NCI-H460 (cell line): ENCODE data around the gene COL4A1. TPM values are rescaled to one million over a fixed set of nuclear protein-coding genes. Genes with fewer than 3 reads are reported as not detected.

Experiments
- DNase-seq: peaks from one replicate; pipeline ENCODE4 v3.0.0-alpha.2; 2016; ENCODE audit warnings: low read depth; ENCODE audit errors: extremely low read depth
- total RNA-seq: library from RNA; depleted of rRNA; stranded (reverse); fragments of >200 nt; shearing (Covaris generic); gene quantifications from 2 replicates; pipeline ENCODE4 v1.2.3, GENCODE V29; 2014

The COL4A1 gene
- total RNA-seq, 1 experiment from 2014 or later, result 7.3 TPM

DNA sequence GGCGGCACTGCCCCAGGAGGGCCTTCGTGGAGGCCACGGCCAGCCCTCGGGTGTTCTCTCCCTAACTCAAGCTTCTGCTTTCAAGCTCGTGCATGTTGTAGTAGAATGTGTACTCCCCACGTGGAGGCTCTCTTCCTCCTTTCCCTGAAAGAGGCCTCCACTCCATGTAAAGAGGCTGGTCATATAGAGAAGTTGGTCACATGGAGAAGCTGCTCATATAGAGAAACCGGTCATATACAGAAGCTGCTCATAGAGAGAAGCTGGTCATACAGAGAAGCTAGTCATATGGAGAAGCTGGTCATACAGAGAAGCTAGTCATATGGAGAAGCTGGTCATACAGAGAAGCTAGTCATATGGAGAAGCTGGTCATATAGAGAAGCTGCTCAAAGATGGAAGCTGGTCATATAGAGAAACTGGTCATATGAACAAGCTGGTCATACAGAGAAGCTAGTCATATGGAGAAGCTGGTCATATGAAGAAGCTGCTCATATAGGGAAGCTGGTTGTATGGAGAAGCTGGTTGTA, 152.5 kb downstream of the COL4A1 start:
- DNase-seq, result no peak

DNA sequence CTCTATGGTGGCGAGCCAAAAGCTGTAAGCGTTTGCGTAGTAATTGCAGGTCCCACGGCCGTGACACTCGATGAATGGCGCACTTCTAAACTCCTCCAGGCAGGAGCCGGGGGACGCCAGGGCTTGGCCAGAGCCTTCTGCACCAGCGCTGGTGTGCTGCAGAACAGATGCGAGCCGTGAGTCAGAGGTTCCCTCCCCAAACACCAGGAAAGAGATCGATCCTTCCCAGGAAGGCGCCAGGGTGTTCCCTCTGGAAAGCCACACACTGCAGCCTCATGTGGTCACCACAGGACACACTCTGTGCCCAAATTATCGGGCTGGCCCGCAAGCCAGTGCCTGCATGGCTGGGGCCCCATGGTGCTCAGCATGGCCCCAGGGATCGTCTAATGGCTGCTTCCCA, 154.6 kb downstream of the COL4A1 start:
- no peak for DNase-seq

DNA sequence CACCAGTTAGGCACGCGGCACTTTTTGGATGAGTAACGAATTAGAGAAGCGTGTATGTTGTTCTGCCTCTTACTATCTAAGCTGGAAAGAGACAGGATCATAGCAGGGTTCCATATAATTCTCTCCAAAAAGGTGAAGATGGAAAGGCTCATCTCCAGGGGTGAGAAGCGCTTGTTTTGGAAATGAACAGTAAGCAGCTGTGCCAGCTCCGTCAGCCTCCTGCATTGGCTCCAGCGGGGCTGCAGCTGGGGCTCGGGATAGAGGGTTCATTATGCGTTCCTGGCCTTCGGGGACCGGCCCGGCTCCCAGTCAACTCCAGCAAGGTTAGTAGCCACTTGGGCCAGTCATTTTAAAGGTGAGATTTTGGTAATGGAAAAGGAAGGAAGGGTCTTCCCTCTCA, 155.5 kb downstream of the COL4A1 start:
- DNase-seq, result no peak

DNA sequence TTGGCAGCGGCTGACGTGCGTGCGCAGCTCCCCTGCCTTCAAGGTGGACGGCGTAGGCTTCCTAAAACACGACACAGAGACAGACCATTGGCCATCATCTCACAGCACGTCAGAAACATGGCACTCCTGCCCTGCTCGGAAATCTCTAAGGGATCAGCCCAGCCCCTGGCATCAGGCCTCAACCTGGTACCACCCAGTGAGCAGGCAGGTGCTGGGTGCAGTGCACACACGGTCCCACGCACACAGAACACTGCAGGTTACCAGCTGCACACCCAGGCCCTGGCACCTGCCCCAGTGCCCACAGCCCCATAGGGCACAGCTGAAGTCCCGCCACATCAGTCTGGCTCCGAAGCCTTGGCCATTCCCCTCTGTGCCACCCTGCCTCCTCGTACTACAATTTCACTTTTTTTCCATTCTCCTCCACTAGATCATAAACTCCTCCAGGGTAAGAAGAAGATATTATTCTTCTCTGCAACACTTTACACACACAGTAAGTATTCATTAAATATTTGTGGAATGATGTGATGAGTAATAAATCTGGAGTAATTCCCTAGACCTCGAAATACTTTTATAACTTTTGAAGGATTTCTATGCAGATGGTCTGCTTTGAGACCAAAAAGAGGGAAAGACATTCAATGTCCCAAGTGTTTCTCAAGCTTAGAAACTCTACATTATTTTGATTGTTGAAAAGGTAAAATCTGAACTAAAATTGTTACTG, 156.4 kb downstream of the COL4A1 start:
- DNase-seq, result no peak

DNA sequence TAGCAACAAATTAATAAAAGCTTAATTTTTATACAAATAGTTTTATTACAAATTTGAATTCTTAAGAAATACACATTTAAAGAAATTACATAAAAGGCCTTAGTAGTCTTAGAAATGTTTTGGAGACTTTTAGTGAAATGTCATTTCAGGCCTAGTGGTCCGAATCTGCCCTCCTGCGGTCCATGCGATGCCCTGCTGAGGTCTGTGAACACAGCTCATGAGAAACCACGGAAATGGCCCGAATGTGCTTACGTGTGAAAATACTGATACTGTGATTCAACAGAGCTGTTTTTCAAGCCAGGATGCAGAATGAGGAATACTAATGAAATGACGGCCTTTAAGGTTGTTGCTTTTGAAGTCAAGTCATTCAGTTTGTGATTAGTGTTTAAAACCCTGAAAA, 157.9 kb downstream of the COL4A1 start:
- DNase-seq, result no peak

DNA sequence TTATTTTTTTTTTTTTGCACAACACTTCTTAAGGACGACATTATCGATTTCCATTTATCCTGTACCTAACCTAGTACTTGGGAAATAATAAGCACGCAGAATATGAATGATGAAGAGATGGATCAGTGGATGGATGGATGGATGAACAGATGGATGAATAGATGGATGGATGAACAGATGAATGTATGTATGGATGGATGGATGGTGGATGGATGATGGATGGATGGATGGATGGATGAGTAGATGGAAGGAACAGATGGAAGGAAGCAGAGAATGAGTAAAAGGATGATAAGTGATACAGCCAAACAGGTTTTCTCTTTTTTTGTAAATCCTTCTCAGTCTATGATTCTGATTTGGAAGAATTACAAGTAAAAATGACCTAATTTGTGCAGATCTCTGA, 166.9 kb downstream of the COL4A1 start:
- no peak for DNase-seq

DNA sequence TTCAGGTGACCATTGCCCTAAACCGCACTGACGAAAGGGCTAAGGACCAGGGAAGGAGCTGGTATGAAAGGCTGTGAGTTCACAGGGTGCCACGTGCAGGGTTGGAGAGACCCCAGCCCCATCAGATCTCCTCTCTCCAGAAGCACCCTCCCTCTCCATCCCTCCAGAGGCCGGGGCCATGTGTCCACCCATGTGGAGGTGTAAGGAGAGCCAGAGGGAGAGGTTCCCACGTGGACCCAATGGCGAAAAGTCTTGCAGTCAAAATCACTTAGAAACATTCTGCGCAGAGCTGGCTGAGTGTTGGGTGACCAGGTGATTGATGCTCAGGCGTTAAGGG, 168.3 kb downstream of the COL4A1 start:
- no peak for DNase-seq

DNA sequence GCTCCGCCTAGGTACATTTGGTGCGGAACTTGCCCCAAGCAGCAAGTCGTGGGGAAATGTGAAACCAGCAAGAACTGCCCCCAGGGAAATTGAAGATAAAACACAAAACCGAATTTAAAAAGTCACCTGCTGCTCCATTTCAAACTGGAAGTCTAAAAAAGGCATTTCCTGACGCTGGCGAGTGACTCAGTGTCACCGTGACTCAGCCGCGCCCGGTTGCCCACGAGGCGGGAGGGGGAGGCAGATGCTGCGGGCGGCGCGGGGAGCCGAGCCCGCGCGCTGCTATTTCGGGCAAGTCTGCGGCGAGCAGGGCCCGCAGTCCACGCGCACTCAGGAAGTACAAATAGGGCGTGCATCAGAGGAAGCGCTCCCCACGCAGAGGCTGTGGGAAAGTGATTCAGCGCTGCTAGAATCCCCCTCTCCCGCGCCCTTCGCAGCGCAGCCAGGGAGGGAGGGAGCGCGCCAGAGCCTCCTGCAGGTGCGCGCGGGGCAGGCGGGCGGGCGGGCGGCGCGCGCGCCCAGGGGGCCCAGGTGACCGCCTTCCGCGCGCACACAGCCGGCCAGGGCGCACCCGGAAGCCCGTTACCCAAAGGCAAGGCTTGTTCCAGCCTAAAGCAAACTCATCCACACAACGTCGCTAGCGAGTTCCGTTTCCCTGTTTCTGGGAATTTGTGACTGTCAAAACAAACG, 168.8 kb downstream of the COL4A1 start:
- peak; percentile 40 for DNase-seq

DNA sequence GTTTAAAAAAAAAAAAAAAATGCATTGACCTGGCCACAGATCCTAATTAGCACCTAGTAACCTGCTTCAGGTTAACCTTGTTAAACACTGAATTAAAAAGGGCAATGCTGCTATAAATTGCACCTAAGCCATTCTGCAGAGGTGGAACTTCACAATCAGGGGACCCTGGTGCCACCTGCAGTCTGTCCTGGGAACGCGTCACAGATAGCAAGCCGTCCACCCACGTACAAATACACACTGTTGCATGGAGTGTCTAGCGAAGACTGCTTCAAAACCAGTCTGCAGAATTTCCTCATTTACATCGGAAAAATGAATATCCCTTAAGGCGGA, 169.3 kb downstream of the COL4A1 start:
- no peak for DNase-seq

DNA sequence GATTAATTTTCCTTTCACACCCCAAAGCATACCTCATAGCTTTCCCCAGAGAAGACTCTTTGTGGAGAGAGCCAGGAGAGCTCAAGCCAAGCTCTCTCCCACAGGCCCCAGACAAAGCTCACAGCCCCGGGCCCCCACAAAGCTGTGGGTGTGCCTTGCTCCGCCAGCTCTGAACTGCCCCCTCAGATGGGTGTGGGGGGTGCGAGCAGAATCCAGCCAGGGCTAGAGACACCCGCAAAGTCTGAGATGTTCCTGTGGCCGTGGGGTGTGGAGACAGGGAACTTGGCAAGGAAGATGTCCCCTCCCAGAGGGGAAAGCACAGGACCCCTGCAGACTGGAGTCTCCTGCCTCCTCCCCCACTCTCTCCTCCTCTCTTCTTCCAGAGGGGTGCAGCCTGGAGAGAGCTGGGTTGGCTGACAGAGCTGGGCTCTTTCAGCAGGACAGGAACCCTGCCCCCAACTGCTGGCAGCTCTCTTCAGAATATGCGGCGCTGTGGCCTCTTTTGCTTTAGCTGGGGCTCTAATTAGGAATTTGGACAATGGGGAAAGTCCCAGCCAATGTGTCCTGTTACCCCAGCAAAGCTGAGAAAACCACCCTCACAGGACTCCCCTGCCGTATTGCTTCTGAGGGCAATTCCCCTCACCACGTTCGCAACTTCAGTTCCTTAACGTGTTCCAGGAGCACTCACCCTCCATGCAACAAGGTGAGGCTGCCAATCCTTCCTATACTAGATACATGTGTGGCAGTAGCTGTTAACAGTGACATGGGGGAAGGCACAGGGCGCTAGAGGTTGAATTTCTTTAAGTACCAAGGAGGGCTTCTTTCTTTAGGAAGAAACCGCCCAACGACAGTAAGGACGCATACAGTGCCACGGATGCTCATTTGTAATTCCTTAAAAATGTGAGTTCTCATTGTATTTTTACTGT, 170.0 kb downstream of the COL4A1 start:
- no peak for DNase-seq

DNA sequence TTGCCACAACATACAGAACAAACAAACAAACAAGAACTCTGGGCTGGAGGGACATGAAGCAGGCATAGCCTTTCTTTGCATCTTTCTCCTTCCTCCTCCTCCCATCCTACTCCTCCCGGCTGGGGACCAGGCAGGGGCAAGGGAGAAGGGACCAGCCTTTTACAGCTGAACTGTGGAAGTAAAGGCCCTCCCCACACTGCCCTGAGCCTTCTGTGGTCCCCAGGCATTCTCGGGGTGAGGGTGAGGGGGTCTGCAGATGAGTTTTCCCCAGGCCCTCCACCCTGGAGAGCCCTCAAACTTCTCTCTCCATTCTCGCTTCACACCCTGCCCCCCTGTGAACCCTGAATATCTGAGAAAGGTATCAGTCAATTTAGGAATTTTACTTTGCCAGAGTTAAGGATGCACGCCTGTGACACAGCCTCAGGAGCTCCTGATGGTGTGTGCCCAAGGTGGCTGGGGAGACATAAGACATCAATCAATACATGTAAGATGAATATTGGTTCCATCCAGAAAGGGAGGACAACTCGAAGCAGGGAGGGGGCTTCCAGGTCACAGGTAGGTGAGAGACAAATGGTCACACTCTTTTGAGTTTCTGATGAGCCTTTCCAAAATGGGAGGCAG, 170.9 kb downstream of the COL4A1 start:
- DNase-seq, result no peak

DNA sequence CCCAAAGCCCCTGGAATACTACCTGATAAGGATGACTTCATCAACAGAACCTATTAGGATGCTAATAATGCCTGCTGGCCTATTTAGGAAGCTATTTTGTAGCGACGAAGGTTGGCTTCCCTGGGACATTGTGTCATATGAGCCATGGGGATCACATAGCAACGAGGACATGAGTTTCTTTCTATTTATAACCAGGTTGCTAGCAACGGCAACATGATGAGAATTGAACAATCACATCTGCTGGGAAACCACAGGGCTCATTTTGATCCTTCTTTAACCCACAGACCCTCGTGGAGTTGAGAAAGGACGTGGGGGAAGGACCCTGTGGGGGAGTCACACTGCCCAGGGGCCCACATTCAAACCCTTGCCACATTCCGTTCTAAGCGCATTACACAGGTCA, 172.2 kb downstream of the COL4A1 start:
- DNase-seq, result no peak

DNA sequence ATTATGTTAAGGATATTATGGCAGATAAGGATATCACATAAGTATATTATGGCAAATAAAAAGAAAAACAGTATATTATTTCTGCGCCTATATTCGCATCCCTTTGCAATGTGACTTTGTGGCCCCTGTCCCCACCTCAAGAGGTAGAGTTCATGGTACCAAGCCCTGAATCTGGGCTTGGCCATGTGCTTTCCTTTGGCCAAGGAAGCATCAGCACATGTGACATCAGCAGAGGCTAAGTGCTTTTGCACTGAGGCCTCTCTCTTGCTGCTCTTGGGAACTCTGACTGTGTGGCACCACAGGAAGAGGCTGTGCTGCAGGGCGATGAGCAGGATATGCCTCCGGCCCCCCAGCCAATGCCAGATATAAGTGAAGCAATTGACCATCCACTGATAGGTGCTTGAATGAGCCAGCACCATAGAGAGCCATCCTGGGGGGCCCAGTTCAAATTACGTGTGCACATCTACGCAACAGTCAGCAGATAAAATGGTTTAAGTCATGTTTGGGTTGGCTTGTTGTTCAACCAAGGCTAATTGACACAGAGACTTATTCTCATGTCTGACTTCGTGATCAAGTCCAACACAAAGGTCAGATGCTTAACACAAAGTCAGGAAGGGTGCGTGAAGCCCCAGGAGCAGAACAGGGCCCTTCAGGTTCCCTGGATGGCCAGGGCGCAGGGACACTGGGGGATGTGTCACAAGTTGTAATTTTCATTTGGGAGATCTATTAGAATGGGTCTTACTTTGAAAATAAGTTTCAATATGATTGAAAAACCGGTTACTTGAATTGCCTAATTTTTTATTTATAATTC, 173.3 kb downstream of the COL4A1 start:
- DNase-seq, result no peak

DNA sequence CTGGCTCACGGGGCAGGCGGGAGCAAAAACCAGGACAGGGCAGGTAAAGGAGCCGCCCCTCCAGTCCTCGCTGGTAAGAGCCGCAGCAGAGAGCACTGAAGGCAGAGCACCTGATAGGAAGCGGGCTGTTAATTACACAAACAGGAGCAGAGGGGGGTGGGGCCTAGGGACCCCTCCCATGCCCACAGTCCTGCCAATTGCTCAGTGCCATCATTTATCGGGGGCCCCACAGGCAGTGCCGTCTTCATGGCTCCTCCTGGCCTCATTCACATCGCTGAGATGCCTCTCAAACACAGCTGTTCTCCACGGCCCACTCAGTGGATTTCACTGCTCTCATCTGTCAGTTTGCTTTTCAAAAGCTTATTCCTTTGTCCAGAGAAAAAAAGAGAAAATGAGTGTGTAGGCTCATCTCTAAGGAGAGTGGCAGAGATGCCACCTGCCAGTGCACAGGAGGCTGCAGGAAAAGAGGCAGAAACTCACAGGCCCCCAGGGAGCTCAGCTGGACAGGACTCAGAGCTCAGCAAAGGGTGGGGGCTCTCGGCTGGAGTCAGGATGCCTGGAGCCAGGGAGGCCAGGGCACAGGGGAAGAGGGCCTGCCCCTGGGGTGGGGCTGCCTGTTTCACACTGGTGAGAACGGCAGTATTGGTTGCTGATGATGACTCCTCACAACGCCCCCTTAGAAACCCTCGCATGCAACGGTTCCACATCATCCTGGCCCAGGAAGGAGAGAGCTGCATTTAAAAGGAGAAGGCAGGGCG, 174.6 kb downstream of the COL4A1 start:
- no peak for DNase-seq

DNA sequence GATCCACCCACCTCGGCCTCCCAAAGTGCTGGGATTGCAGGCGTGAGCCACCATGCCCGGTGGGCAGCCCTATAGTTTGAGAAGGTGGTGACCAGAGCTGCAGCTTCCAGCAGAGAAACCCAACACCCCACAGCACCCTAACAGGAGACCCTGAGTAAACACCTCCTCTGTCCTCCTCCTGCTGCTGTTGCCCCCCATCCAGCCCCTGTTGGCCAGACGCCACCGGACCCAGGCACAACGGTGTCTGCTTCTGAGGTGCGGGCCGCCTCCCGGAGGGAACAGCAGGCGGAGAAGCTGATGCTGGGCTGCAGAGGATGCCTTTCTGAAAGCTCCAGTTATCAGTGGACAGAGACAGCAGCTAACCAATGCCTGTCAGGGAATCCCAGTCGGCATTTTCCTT, 175.5 kb downstream of the COL4A1 start:
- no peak for DNase-seq

DNA sequence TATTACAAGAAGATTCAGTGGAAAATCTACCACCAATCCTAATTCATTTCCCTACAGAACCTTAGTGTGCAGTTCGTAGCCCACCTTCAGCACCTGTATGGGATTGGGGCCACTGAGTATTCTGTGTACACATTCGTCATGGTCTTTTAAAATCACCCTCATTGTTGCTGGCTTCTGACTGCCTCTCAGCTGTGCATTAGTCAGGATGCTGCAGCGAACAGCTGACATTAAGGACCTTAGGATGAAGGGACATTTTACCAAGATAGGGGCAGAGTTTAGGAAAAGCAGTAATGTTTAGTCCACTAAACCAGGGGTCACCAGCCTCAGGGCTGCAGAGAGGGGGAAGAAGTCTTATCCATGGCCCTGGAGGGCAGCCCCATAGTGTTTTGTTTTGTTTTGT, 176.5 kb downstream of the COL4A1 start:
- no peak for DNase-seq

DNA sequence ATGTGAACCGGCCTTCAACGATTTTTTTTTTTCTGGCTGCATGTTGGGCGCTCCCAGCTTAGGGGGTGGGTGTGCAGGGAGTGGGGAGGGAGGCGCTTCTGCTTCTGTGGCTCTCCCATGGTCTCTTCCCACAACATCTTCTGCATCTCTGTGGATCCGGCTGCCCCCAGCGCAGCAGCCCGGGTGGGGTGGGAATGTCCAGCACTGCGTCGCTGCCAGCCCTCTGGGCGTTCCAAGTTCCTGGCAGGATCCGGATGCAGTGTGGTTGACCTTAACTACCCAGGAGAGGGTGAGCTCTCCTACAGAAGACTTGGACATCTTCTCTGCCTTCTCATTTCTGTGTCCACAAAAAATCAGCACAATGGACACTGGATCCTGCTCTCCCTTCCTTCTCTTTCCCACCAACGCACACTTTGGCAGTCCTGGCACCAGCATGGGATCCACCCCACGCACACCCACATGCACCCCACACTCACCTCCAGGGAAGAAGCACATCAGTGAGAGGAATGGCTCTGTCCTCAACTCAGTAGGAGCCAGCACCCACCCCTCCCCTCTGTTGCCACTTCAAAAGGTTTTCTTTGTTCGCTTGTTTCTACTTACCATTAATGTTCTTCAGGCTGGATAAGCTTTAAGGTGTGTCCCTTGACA, 177.3 kb downstream of the COL4A1 start:
- DNase-seq, result no peak

DNA sequence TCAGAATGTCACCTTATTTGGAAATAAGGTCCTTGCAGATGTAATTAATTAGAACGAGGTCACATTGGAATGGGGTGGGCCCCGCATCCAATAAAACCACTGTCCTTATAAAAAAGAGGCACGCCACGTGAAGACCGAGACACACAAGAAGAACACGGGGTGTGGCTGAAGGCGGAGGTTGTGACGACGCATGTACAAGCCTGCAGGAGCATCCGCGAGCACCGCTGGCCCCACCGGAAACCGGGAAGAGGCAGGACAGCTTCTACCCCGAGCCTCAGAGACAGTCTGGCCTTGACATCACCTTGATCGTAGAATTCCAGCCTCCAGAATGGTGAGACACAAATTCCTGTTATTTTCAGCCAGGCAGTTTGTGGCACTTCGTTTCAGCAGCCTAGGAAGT, 177.9 kb downstream of the COL4A1 start:
- no peak for DNase-seq

DNA sequence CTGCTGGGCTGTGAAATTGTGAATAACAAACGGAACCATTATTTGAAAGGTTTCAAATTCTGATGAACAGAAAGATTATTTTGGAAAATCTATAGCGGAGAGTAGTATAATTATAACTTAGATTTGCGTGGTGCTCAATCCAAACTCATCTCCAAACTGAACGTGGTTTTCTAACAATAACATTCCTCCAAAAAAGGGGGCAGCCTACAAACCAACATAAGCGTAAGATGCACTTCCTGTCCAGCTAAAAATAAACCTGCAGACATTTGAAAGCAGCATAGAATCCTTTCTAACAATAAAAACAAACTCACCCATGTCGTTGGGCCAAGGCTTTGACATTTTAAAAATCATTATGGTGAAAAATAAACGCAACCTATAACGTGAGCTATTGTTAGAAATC, 178.4 kb downstream of the COL4A1 start:
- no peak for DNase-seq
